HG02610 (cell line): ENCODE results near the gene SLC24A4.

Source experiments
- ATAC-seq: cut with Tn5 transposase; IDR thresholded peaks from one replicate; pipeline ENCODE4 v1.9.1; 2021; ENCODE audit warnings: mild to moderate bottlenecking, moderate library complexity; ENCODE audit not compliant: unreplicated experiment

SLC24A4 gene

GRCh38 chr14:92538412-92538985 is 215.5 kb downstream of the SLC24A4 start:
- ATAC-seq = peak; percentile 75

- no peak for ATAC-seq
These were observed 216.5 kb downstream of the SLC24A4 start for GRCh38 chr14:92539419-92539818.

GRCh38 chr14:92539875-92540274 is 216.9 kb downstream of the SLC24A4 start:
- no peak for ATAC-seq

GRCh38 chr14:92540472-92541048 is 217.6 kb downstream of the SLC24A4 start:
- peak; percentile 35 for ATAC-seq

GRCh38 chr14:92542766-92543554 is 220.0 kb downstream of the SLC24A4 start:
- ATAC-seq = no peak

- ATAC-seq = no peak
These were observed 221.2 kb downstream of the SLC24A4 start for GRCh38 chr14:92544051-92544720.

GRCh38 chr14:92546347-92547053 is 223.5 kb downstream of the SLC24A4 start:
- no peak for ATAC-seq

GRCh38 chr14:92549105-92549858 is 226.3 kb downstream of the SLC24A4 start:
- ATAC-seq = no peak

GRCh38 chr14:92549859-92550230 is 226.9 kb downstream of the SLC24A4 start:
- no peak for ATAC-seq
